Vagina (tissue), 2 donors: ENCODE results near the gene POLR3B.

Experiments
- CTCF ChIP-seq, 3 experiments: fragments of 450-650 bp in 2 of 3; fragments of 200-600 bp in 1 of 3; sonication (generic) in 1 of 3; IDR thresholded peaks; one replicate each; pipeline ENCODE4 v1.5.1; 2017 to 2019; ENCODE audit warnings: antibody characterized with exemption in 3 of 3, mild to moderate bottlenecking in 2 of 3, moderate library complexity in 2 of 3
- POLR2A ChIP-seq, 2 donors: fragments of 450-650 bp; IDR thresholded peaks; one replicate each; pipeline ENCODE4 v1.6.1; 2017; ENCODE audit warnings: antibody characterized with exemption in 2 of 2, mild to moderate bottlenecking in 2 of 2, moderate library complexity in 2 of 2

- no peak for TF ChIP-seq POLR2A (IDR thresholded peaks at IDR 0.05)
- TF ChIP-seq CTCF (IDR thresholded peaks at IDR 0.05), result no peak
Measured at GRCh38 chr12:106348411-106348810, 9.1 kb upstream of the POLR3B start.
